T-cell (primary cell): Measurements from ENCODE around the gene MLPH. TPM values are rescaled to one million over a fixed set of nuclear protein-coding genes. Genes with fewer than 3 reads are reported as not detected.

Experiments
- ATAC-seq, 4 experiments: fragments of 200-7000 bp in 3 of 4; fragments of 150-1000 bp in 1 of 4; cut with Tn5 transposase; replicated peaks in 1 of 4; 1 replicate in 3 of 4; 2 replicates in 1 of 4; pipeline ENCODE4 v1.10.0; 2021; ENCODE audit warnings: moderate library complexity in 3 of 4, mild to moderate bottlenecking in 2 of 4, moderate number of reproducible peaks in 1 of 4
- CTCF ChIA-PET, 2 donors: fragments of 300-600 bp; sonication (Branson Sonifier 250); formaldehyde crosslinking; loops; one replicate each; lab custom pipeline; 2022; ENCODE audit warnings: antibody characterized with exemption in 2 of 2; lab: Charles Lee
- POLR2A ChIA-PET, 2 donors: fragments of 300-600 bp; sonication (Branson Sonifier 250); formaldehyde crosslinking; loops; one replicate each; lab custom pipeline; 2022; ENCODE audit warnings: antibody characterized with exemption in 2 of 2; lab: Charles Lee
- DNase-seq, 35 experiments: peaks; one replicate each; pipeline versions ENCODE4 v3.0.0 to v3.0.0-alpha.2; 2013 to 2023
- H3K27ac ChIP-seq: one replicate; pipeline ENCODE4 v1.5.1; 2013; ENCODE audit warnings: low read length
- H3K27me3 ChIP-seq, 2 experiments: replicated peaks in 1 of 2; 1 replicate in 1 of 2; 2 replicates in 1 of 2; pipeline versions ENCODE4 v1.6.1 to v1.7.0; 2013; ENCODE audit warnings: low read length in 1 of 2, mixed read lengths in 1 of 2; ENCODE audit not compliant: control insufficient read depth in 2 of 2, insufficient read depth in 2 of 2; ENCODE audit errors: extremely low read depth in 1 of 2
- H3K36me3 ChIP-seq, 2 donors: 1 replicate in 1 of 2; 2 replicates in 1 of 2; pipeline versions ENCODE4 v1.6.1 to v1.7.0; 2013; ENCODE audit warnings: low read length in 1 of 2; ENCODE audit not compliant: control insufficient read depth in 2 of 2, insufficient read depth in 1 of 2; ENCODE audit errors: extremely low read depth in 1 of 2
- H3K4me1 ChIP-seq, 2 experiments: 1 replicate in 1 of 2; 2 replicates in 1 of 2; pipeline versions ENCODE4 v1.6.1 to v1.7.0; 2013; ENCODE audit warnings: low read length in 2 of 2, mixed read lengths in 1 of 2; ENCODE audit not compliant: insufficient read depth in 2 of 2, control insufficient read depth in 1 of 2; ENCODE audit errors: extremely low read depth in 1 of 2
- H3K4me3 ChIP-seq, 2 donors: 1 replicate in 1 of 2; 2 replicates in 1 of 2; pipeline versions ENCODE4 v1.5.1 to v1.7.0; 2013; ENCODE audit warnings: mild to moderate bottlenecking in 2 of 2, low read length in 1 of 2, moderate library complexity in 1 of 2; ENCODE audit not compliant: control insufficient read depth in 1 of 2; ENCODE audit errors: extremely low read depth in 1 of 2
- H3K9me3 ChIP-seq: 2 replicates; pipeline ENCODE4 v1.7.0; 2013
- H3K27ac Mint-ChIP-seq, 2 donors: one replicate each; pipeline ENCODE4 v1.8.0; 2020 to 2021; ENCODE audit warnings: mild to moderate bottlenecking in 2 of 2, mixed read lengths in 2 of 2
- H3K27me3 Mint-ChIP-seq, 2 donors: one replicate each; pipeline ENCODE4 v1.8.0; 2021 to 2022; ENCODE audit warnings: mixed read lengths in 2 of 2
- H3K36me3 Mint-ChIP-seq: one replicate; pipeline ENCODE4 v1.8.0; 2021; ENCODE audit warnings: mixed read lengths
- H3K4me1 Mint-ChIP-seq, 3 donors: one replicate each; pipeline ENCODE4 v1.8.0; 2020 to 2022; ENCODE audit warnings: mixed read lengths in 3 of 3, mild to moderate bottlenecking in 1 of 3
- H3K4me3 Mint-ChIP-seq, 3 donors: one replicate each; pipeline ENCODE4 v1.8.0; 2020 to 2022; ENCODE audit warnings: mild to moderate bottlenecking in 3 of 3, mixed read lengths in 3 of 3, moderate library complexity in 3 of 3
- H3K9me3 Mint-ChIP-seq, 3 donors: one replicate each; pipeline ENCODE4 v1.8.0; 2020 to 2022; ENCODE audit warnings: mixed read lengths in 3 of 3
- WGBS: methylation state at CpG from one replicate; pipeline ENCODE4 v1.1.5; 2013; ENCODE audit warnings: missing lambda C conversion rate; ENCODE audit not compliant: insufficient coverage; 5-methylcytosine and 5-hydroxymethylcytosine counted together
- total RNA-seq, 35 experiments: library from RNA in 6 of 35; stranded (reverse) in 6 of 35; fragments of 120-200 nt in 1 of 35; gene quantifications; one replicate each; pipeline versions ENCODE4 v1.2.1 to v1.2.4 and lab custom pipeline; 2013 to 2026

Gene MLPH
- total RNA-seq, 5 donors from 2014 or later (not counting 1 experiment from before 2014, with no cell fraction given): 0.55 to 1.4 (median 0.72) TPM; not detected in 2

- no peaks in the 10 kb centered on the region for H3K9me3 ChIP-seq
- H3K4me3 ChIP-seq: no peak overlapping the region
- DNase-seq (no peak), ATAC-seq (no peak)
- H3K36me3 ChIP-seq: no peaks in the 10 kb centered on the region
- 12% methylated on average over 35 of the region's 36 CpGs for WGBS
- H3K27ac ChIP-seq: no peak overlapping the region
- Mint-ChIP-seq H3K4me3 (no peak overlapping the region), H3K27ac (no peak overlapping the region), H3K9me3 (peaks cover 0 to 8% (median 8%) of the 10 kb centered on the region in 3 donors), H3K36me3 (no peaks in the 10 kb centered on the region), H3K4me1 (peaks cover 0 to 2% (median 0%) of the 10 kb centered on the region in 3 donors), H3K27me3 (peaks cover 46 to 65% of the 10 kb centered on the region in 2 donors)
- H3K4me1 ChIP-seq: no peaks in the 10 kb centered on the region
- H3K27me3 ChIP-seq: peaks cover 5 to 62% of the 10 kb centered on the region in 2 experiments
- ChIA-PET POLR2A (no interaction called here), CTCF (no interaction called here)
These were observed 675 bp upstream of the MLPH start for GRCh38 chr2:237486334-237486818.

- ATAC-seq (no peak), DNase-seq (no peak)
- ChIA-PET POLR2A (no interaction called here), CTCF (no interaction called here)
- Histone ChIP-seq H3K27ac (no peak overlapping the region), H3K9me3 (no peaks in the 10 kb centered on the region), H3K36me3 (no peaks in the 10 kb centered on the region), H3K4me3 (no peak overlapping the region), H3K4me1 (no peaks in the 10 kb centered on the region), H3K27me3 (peaks cover 5 to 55% of the 10 kb centered on the region in 2 experiments)
- H3K9me3 Mint-ChIP-seq: peaks cover 0 to 17% (median 17%) of the 10 kb centered on the region in 3 donors
- no peak overlapping the region for H3K4me3 Mint-ChIP-seq
- peaks cover 0 to 2% (median 0%) of the 10 kb centered on the region in 3 donors for H3K4me1 Mint-ChIP-seq
- peaks cover 42 to 55% of the 10 kb centered on the region in 2 donors for H3K27me3 Mint-ChIP-seq
- WGBS: 46% methylated on average over 8 of the region's 14 CpGs
- no peaks in the 10 kb centered on the region for H3K36me3 Mint-ChIP-seq
- H3K27ac Mint-ChIP-seq: no peak overlapping the region
These were observed 445 bp downstream of the MLPH start for GRCh38 chr2:237487496-237487895.

DNA sequence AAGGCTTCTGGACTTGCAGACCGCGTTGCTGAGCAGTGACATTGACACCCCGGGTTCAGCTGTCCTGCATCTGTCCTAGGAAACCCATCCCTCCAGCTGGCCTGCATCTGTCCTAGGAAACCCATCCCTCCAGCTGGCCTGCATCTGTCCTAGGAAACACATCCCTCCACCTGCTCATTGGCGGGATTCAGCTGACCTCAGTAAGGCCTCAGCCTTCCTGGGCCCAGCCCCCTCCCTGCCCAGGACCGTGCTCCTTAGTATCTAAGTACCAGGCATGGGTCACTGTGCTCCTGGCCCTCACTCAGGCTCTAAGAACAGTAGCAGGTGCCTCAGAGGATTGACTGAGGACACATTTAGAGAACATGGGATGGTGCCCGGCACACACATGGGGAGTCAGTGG, 1.2 kb downstream of the MLPH start:
- Mint-ChIP-seq H3K9me3 (peaks cover 0 to 17% (median 17%) of the 10 kb centered on the region in 3 donors), H3K27me3 (peaks cover 42 to 61% of the 10 kb centered on the region in 2 donors), H3K4me3 (no peak overlapping the region), H3K36me3 (no peaks in the 10 kb centered on the region), H3K4me1 (peaks cover 0 to 2% (median 0%) of the 10 kb centered on the region in 3 donors), H3K27ac (no peak overlapping the region)
- Histone ChIP-seq H3K9me3 (no peaks in the 10 kb centered on the region), H3K27me3 (peaks cover 5 to 48% of the 10 kb centered on the region in 2 experiments), H3K4me1 (no peaks in the 10 kb centered on the region), H3K4me3 (no peak overlapping the region), H3K27ac (no peak overlapping the region), H3K36me3 (no peaks in the 10 kb centered on the region)
- ATAC-seq (no peak), DNase-seq (no peak)
- POLR2A ChIA-PET: no interaction called here
- 72% methylated on average over 5 of the region's 6 CpGs for WGBS
- CTCF ChIA-PET: interaction anchor here in 1 of 2 donors (0.8 kb wide), 1 partner anchor 95 kb away, joined by 4 read pairs; no protein-coding TSS in a partner anchor

DNA sequence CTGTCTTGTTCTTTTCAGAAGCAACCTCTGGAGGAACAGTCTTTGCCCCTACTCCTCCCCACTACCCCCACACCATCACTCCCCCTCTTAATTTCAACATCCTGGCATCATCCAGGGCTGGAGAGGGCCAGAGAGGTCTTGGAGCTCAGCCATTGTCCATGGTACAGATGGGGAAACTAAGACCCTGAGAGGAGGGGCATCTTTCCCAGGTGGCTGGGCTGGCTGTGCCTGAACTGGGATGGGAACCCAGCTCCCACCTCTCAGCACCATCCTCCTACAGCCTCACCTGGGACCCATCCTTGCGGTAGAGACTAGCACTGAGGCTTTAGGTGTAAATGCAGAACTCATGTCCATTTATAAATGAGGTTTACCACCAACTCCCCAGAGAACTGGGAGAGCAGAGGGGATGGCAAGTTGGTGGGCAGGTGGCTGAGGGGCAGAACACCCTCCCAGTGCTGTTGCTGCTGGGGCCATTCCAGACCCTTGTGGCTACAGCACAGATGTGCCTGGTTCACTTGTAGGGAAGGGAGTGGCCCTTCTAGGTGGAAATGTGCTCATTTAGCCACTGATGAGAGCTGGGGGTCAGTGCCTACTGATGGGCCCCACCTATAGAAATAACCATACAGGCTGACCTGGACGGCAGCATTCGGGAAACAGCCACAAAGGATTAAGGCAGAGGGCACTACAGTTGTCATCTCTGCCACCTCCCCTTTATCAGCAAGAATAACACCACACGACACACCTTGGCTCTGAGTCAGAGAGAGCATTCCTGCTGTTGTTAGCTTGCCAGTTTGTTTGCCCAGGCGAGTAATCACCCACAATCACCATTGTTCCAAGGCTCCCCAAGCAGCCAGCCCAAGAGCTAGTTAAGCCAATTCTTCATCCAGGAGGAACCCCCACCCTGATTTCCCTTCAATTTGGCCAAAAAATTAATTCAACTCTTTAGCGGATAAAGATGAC, 2.1 kb downstream of the MLPH start:
- H3K9me3 Mint-ChIP-seq: peaks cover 0 to 17% (median 17%) of the 10 kb centered on the region in 3 donors
- POLR2A ChIA-PET: no interaction called here
- H3K27me3 Mint-ChIP-seq: peaks cover 44 to 60% of the 10 kb centered on the region in 2 donors
- Histone ChIP-seq H3K4me1 (no peaks in the 10 kb centered on the region), H3K9me3 (no peaks in the 10 kb centered on the region), H3K27me3 (peaks cover 5 to 41% of the 10 kb centered on the region in 2 experiments), H3K27ac (no peak overlapping the region), H3K4me3 (no peak overlapping the region), H3K36me3 (no peaks in the 10 kb centered on the region)
- no peak overlapping the region for H3K27ac Mint-ChIP-seq
- no peak for ATAC-seq
- no peak for DNase-seq
- no peak overlapping the region for H3K4me3 Mint-ChIP-seq
- WGBS: 82% methylated on average over 5 of the region's 6 CpGs
- no peaks in the 10 kb centered on the region for H3K36me3 Mint-ChIP-seq
- CTCF ChIA-PET: interaction anchor here in 1 of 2 donors (0.8 kb wide), 1 partner anchor 96 kb away, joined by 4 read pairs; no protein-coding TSS in a partner anchor
- H3K4me1 Mint-ChIP-seq: peaks cover 0 to 2% (median 0%) of the 10 kb centered on the region in 3 donors

DNA sequence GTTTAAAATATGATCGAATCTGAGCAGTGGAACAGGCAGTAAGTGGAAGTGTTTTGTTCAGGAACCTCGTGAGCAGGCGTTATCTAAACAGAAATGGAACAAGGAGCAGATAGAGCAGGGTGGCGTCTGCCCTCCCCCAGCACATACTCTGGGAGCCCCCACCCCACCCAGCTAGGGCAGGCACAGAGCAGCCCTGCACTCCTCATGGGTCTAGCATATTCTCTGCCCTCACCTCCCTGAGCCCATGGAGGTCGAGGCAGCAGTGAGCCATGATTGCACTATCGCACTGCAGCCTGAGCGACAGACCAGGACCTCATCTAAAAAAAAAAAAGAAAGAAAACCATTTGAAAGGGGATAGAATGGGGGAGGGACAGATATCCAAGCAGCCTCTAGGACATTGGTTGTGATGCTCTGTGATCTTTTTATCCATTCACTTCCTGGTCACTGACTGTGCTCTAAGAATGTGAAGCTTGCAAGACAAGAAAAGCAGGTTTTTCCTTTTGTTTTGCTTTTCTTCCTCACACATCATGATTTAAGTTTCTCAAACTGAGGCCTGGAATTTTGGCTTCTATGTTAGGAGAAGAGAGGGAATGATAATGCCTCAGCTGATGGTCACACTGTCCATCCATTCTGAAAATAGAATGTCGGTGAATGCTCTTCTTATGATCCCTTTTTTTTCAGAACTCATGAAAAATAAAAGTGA, 3.1 kb downstream of the MLPH start:
- Mint-ChIP-seq H3K36me3 (no peaks in the 10 kb centered on the region), H3K9me3 (peaks cover 0 to 17% (median 17%) of the 10 kb centered on the region in 3 donors), H3K27me3 (peaks cover 38 to 54% of the 10 kb centered on the region in 2 donors), H3K4me1 (peaks cover 0 to 2% (median 0%) of the 10 kb centered on the region in 3 donors), H3K27ac (no peak overlapping the region), H3K4me3 (no peak overlapping the region)
- Histone ChIP-seq H3K4me1 (no peaks in the 10 kb centered on the region), H3K9me3 (no peaks in the 10 kb centered on the region), H3K27me3 (peaks cover 5 to 42% of the 10 kb centered on the region in 2 experiments), H3K4me3 (no peak overlapping the region), H3K36me3 (no peaks in the 10 kb centered on the region), H3K27ac (no peak overlapping the region)
- WGBS: 50% methylated on average over 1 of the region's 8 CpGs
- DNase-seq (no peak), ATAC-seq (no peak)
- CTCF ChIA-PET: interaction anchor here in 1 of 2 donors (0.6 kb wide), 1 partner anchor 69 kb away, joined by 3 read pairs; no protein-coding TSS in a partner anchor
- POLR2A ChIA-PET: no interaction called here

- WGBS: no CpG with 5 or more reads among the region's 6 CpGs
- H3K27ac ChIP-seq: no peak overlapping the region
- ChIA-PET CTCF (no interaction called here), POLR2A (no interaction called here)
- Mint-ChIP-seq H3K9me3 (peaks cover 0 to 17% (median 17%) of the 10 kb centered on the region in 3 donors), H3K4me3 (no peak overlapping the region), H3K27me3 (peaks cover 32 to 50% of the 10 kb centered on the region in 2 donors), H3K27ac (no peak overlapping the region), H3K4me1 (peaks cover 0 to 2% (median 0%) of the 10 kb centered on the region in 3 donors), H3K36me3 (no peaks in the 10 kb centered on the region)
- no peaks in the 10 kb centered on the region for H3K36me3 ChIP-seq
- H3K4me1 ChIP-seq: no peaks in the 10 kb centered on the region
- peaks cover 5 to 44% of the 10 kb centered on the region in 2 experiments for H3K27me3 ChIP-seq
- no peak for DNase-seq
- no peak for ATAC-seq
- H3K9me3 ChIP-seq: no peaks in the 10 kb centered on the region
- no peak overlapping the region for H3K4me3 ChIP-seq
These were observed 3.7 kb downstream of the MLPH start for GRCh38 chr2:237490795-237491194.
